Iris pigment epithelial cell (primary cell): ENCODE results near the gene MYO16.
"Not testable (repeated sequence)": the region's sequence is repeated elsewhere in the genome, so short reads cannot be mapped to it uniquely, and the experiment has no call there.

Source experiments
- DNase-seq: peaks from one replicate; pipeline ENCODE4 v3.0.0-alpha.2; 2011; ENCODE audit warnings: low read depth

The MYO16 gene

DNA sequence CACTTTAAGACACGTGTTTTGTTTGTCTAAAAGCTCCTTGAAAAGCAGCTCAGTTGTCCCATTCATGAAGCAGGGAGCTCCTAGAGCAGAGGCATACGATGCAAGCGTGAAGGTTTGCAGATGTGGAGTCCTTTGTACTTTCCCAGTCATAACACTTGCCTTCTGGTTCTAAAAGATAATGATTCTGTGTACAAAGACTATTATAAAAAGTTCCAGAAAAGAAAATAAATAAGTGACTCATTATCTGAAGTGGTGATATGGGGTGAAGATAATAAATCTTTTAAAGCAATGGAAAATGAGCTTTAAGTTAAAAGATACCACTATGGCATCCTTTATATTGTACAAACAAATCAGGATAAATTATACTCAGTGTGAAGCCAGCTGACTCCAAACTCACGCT lies 569.9 kb downstream of the MYO16 start:
- no peak for DNase-seq

DNA sequence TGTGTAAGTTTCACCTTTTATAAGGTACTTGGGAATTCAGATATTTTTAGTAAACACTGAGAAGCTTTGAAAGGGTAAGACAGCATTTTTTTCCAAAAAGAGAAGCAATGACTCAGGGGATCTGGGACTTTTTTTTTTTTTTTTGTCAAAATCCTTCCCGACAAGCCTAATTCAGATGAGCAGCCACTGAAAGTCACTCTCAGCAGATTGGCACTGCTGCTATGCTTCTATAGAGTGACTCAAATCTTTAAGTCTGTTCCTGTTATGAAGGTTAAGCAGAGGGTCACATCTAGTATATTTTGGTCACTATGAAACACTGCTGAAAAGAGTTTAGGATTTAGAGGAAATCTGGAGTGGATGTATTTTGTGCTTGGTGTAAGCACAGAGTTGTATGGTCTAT lies 571.1 kb downstream of the MYO16 start:
- DNase-seq, result no peak

DNA sequence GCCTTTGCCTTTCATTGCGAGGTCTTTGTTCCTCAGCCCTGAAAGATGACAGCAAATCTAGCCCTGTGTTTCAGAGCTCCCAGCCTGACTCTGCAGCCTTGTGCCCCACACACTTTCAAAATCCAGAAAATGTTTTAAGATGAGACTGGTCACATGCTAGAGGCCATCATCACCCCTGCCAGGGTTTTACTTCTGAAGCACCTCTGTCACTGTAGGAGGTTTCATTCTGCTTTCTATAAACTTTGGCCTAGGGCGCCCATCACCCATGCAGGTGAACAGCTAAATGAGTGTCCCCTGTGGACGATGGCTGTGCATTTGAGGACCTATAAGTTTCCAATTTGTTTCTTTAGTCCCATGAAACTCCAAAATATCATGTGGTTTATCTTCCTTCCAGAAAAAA lies 574.2 kb downstream of the MYO16 start:
- no peak for DNase-seq

DNA sequence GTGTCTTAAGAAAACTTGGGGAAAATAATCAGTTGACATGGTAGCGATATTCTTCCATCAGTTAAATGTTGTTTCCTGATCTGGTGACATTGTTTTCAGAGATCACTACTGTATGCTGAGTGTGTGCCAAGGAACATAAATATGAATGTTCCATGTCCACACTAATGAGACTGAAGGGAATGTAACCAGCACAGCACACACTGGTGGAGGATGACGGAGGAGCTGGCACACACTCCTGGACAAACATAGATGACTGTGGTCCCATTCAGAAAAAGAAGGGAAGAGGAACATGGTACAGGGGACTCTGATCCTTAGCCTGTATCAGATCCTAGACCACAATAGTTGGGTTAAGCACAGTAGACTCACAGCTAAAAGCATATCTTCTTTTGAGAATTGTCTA lies 574.8 kb downstream of the MYO16 start:
- no peak for DNase-seq

- no peak for DNase-seq
Observed at GRCh38 chr13:109204657-109205056, 575.2 kb downstream of the MYO16 start.

GRCh38 chr13:109205315-109205714 lies 575.9 kb downstream of the MYO16 start:
- DNase-seq, result no peak

DNA sequence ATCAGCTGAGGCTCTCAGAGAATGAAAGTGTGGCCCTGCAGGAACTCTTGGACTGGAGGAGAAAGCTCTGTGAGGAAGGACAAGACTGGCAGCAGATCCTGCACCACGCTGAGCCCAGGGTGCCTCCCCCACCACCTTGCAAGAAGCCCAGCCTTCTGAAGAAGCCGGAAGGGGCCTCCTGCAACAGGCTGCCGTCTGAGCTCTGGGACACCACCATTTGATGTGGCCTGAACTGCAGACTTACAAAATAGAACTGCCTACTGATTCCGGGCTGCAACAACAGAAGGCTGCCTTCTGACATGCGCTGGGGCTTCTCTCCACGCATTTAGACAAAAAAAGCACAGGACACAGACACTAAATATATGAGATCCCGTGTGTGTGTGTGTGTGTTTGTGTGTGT lies 577.2 kb downstream of the MYO16 start:
- no peak for DNase-seq

GRCh38 chr13:109207622-109208021 lies 578.2 kb downstream of the MYO16 start:
- DNase-seq, result no peak

DNA sequence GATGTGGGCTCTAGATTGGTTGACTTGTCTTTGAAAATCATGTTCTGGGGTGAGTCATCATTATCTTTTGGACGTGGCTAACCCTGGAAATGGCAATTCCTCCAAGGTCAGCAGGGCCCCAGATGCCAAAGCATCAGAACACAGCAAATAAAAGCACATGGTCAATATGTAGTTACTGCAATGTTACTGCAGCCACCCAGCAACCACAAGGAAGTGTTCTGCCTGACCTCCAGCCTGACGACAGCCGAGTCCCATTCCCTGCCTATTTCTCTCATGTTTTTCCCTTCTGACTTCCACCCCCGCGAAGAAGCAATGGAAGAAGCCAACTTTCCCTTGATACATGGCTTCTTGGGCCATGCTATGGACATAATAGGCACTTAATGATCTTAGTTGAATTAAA lies 579.1 kb downstream of the MYO16 start:
- DNase-seq, result no peak

DNA sequence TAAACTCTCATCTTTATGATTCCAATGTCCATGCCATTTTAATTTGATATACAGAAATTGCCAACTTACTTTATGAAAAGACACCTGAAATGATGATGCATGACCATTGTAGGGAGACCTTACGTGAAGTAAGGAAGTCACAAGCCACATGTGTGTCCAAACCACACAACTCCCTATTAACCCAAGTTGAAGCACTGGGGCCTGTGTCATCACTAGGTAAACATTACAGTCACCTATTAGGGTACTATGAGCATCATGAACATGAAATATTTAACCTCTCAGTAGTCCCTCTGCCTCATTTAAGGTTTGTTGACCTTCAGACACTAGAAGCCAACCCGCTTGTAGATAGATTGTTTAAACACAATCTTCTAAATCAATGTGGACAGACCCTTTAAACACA lies 580.1 kb downstream of the MYO16 start:
- no peak for DNase-seq

DNA sequence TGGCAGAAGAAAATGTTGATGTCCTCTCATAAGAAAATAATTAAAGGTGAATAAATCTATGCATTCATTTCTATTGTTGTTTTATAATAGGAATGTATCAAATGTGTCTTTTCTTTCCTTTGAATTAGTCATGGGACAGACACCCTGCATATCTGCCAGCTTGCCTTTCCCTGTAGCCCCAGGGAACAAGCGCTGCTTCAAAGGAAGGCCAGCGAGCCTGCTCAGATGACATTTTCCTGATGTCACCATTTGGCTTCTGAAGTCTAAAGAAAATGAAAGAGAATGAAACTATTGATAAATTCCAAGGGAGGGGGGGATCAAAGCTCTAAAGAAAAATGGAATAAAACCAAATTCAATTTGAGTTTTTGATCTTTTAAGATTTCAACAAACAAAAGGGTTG lies 582.2 kb downstream of the MYO16 start:
- peak; percentile 34 for DNase-seq

DNA sequence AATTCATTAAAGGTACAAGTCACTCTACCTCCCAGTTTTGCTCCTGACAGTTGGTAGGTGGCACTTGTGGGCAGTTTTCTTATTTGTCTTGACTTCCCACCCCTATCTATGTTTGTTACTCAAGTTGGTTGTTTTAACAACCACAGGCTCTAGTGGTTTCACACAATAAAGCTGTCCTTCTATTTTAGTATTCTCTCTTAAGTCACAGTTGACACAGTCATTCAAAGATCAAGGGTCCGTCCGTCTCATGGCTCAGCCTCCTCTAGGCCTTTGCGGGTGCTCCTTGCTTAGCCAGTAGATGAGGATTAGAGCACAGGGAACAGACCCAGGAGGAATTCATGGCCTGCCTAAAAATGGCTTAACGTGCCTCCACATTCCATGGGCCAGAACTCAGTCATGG lies 583.2 kb downstream of the MYO16 start:
- no peak for DNase-seq

- DNase-seq, result no peak
Observed at GRCh38 chr13:109213714-109214113, 584.3 kb downstream of the MYO16 start.

DNA sequence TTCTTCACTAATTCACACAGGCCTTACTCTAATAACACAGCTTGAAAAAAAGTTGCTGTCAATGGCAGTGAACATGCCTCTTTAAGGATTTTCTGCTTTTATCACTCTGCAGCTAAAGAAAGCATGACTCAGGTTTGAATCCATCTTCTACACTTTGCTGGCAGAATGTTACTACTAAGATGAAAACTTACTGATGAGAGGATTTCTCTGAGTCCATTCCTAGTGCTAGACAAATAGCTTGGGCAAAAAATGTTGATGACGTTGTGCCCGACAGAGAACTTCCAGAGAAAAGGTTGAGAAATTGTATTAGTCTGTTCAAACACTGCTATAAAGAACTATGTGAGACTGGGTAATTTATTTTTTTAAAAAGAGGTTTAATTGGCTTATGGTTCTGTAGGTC lies 585.0 kb downstream of the MYO16 start:
- DNase-seq, result no peak

DNA sequence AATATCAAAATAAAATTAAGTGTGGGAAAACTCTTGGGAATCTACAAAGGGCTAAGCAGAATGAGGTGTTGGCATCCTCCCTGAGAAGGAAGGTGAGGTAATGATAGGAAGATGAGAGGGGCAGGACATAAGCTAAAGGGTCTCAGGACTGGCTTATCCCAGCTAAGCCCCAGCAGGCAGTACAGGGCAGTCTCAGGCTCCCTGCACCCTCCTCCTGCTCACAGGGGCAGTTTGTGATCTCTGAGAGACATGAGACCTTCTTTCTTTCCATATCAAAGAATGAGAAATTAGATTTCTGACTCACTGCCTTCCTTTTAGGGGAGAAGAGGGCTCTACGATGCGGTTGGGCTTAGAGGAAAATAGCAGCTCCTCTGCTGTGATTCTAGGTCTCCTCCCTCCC lies 586.0 kb downstream of the MYO16 start:
- no peak for DNase-seq

- DNase-seq, result not testable (repeated sequence)
Observed at GRCh38 chr13:109217510-109217909, 588.1 kb downstream of the MYO16 start.

- DNase-seq, result no peak
Observed at GRCh38 chr13:109220631-109221030, 591.2 kb downstream of the MYO16 start.

GRCh38 chr13:109224033-109224432 lies 594.6 kb downstream of the MYO16 start:
- DNase-seq, result no peak

DNA sequence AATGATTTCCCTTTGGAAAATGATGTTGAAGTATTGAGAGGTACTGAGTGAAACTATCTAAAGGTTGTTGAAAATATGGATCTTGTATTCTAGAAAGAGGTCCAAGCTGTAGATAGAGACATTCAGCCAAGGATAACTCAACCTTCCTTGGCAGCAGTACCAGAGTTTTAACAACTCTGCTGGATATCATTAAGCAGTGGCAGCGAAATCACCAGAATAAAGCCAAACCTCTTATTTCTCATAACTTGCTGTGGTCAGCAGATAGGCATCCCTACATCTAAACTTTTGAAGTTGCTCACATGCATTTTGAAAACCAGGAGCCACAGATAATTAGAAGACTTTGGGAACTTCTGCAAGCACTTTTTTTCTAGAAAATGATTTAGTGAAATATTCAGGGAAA lies 597.2 kb downstream of the MYO16 start:
- DNase-seq, result no peak

- DNase-seq, result no peak
Observed at GRCh38 chr13:109227344-109227940, 598.0 kb downstream of the MYO16 start.

- DNase-seq, result no peak
Observed at GRCh38 chr13:109228211-109228610, 598.8 kb downstream of the MYO16 start.

GRCh38 chr13:109231888-109232287 lies 602.5 kb downstream of the MYO16 start:
- DNase-seq, result no peak

- no peak for DNase-seq
Observed at GRCh38 chr13:109233293-109233692, 603.9 kb downstream of the MYO16 start.

DNA sequence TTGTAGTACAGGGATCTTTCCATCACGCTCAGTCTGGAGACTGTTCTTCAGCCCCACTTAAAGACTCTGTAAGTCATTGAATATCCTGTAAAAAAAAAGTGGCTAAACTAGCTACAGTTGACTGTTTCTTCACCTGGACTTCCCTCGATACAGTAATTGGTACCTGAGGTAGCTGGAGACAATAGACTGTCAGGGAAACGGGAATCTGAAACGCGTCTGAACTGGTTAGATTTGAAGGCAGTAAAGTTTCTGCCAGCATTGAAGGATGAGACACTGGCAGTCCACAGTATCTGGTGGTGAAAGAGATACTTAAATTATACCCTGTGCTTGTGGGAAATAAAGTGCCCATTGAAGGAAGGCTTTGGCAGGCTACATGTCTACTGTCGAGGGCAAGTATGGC lies 606.5 kb downstream of the MYO16 start:
- no peak for DNase-seq

DNA sequence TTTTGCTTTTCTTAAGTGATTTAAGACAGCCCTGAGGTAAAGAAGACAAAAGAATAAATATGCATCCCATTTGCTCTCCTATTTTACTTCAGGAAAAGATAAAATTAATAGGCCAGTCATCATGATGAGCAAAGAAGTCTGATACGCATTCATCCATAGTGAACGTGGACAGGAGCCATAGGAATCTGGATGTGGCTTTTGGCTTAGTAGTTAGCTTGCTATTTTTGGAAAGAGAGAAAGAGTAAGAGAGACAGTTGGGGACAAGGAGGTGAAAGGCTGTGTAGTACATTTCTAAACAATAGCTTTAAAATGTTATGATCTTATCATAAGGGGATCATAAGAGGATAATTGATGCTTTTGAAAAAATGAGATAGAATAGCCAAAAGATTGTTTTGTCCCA lies 611.7 kb downstream of the MYO16 start:
- DNase-seq, result no peak
